Uterus (tissue), 2 donors: Measurements from ENCODE around the gene KANSL1.

Experiments
- CTCF ChIP-seq, 4 experiments: fragments of 200-600 bp in 2 of 4; fragments of 450-650 bp in 2 of 4; sonication (generic) in 2 of 4; IDR thresholded peaks; one replicate each; pipeline ENCODE4 v1.5.1; 2016 to 2019; ENCODE audit warnings: antibody characterized with exemption in 4 of 4, mild to moderate bottlenecking in 2 of 4, moderate library complexity in 1 of 4
- POLR2A ChIP-seq, 2 donors: fragments of 450-650 bp; IDR thresholded peaks; one replicate each; pipeline ENCODE4 v1.6.1; 2016; ENCODE audit warnings: antibody characterized with exemption in 2 of 2, mild to moderate bottlenecking in 1 of 2, moderate library complexity in 1 of 2

GRCh38 chr17:46115699-46116098, 77.5 kb downstream of the KANSL1 start:
- TF ChIP-seq CTCF (IDR thresholded peaks at IDR 0.05) = no peak
- no peak for TF ChIP-seq POLR2A (IDR thresholded peaks at IDR 0.05)
